Amniotic epithelial cell (primary cell): ENCODE data around the gene PLXND1.

Source experiments
- DNase-seq: peaks from one replicate; pipeline ENCODE4 v3.0.0-alpha.2; 2010; ENCODE audit warnings: low read depth

The PLXND1 gene

DNA sequence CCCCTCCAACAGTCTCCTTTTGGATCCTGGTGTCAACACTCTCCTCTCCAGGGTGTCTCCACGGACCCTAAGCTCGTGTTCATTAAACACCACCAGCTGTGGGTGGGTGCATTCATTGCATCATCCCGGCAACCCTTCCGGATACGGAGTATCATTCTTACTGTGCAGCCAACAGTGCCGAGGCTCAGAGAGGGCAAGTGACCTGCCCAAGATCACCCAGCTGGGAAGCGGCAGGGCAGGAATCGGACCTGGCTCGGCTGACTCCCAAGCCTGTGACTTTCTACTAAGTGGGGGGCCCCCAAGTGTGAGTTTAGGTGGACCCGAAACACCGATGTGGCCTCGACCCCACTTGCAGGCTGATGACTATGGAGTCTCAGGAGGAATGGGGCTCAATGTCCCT, 43.1 kb downstream of the PLXND1 start:
- no peak for DNase-seq

DNA sequence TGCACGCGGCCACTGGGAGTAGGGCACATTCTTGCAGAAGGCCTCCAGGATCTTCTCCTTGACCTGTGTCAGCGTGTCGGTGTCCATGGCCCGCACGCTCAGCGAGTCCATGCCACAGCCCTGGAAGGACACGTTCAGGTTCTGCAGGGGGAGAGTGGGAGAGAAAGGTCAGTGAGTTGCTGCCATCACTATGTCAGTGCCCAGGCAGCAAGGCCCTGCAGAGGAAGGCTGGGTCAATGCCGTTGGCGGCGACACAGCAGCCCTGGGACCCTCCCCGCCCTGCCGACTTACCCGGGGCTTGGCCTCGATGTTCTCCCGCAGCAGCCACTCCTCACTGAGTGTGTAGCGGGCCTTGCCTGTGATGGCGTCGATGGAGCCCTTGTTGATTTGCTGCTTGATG, 43.7 kb downstream of the PLXND1 start:
- no peak for DNase-seq

DNA sequence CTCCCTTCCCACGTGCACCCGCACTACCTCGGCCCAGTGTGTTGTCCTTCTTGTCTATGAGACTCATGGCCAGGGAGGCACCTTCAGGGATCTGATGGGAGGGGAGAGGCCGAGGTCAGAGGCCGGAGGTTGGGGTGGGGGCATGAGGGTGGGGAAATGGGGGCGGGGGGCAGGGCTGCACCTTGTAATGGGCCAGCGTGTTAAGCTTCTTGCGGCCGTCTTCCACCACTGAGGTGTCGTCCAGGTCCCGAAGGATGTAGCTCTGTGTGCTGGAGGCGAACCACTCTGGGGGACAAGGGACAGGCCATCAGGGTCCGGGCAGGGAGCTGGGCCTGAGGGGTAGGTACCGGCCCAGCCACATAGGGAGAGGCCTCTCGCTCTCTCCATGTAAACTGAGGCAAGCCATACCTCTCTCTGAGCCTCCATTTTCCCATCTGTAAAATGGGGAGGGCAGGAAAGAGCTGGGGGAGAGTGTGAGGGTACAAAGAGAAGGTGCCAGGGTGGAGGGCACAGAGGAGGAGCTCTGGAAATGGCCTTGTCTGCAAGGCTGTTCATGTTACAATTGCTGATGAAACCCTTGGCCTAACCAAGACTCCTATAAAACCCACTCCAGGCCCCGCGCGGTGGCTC, 44.7 kb downstream of the PLXND1 start:
- no peak for DNase-seq

DNA sequence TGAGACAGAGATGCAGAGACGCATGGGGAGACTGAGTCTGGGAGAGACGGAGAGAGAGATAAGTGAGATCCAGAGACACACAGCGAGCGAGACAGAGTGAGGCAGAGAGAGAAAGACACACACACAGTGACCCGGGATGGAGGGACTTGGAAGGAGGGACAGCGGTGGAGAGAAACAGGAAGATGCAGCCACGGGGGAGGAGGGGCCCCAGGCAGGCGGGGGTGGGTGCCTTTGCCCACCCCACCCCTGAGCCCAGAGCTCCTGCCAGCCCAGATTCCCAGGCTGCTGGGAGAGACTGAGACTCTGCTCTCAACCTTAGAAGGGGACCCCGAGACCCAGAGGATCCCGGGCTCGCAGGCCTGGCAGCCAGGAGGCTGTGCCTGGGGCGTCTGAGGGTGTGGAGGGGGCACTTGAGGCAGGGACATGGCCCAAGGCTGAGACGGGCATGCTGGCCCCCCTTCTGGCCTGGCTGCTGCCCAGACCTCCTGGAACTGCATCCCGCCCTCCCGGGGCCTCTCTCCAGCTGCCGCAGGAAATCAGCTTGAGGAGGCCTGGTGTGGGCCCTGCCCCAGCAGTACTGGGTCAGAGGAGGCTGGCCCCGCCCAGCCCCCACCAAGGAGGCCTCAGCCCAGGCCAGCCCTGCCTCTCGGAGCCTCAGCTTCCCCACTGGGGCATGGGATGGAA, 45.4 kb downstream of the PLXND1 start:
- DNase-seq, result peak; percentile 88

DNA sequence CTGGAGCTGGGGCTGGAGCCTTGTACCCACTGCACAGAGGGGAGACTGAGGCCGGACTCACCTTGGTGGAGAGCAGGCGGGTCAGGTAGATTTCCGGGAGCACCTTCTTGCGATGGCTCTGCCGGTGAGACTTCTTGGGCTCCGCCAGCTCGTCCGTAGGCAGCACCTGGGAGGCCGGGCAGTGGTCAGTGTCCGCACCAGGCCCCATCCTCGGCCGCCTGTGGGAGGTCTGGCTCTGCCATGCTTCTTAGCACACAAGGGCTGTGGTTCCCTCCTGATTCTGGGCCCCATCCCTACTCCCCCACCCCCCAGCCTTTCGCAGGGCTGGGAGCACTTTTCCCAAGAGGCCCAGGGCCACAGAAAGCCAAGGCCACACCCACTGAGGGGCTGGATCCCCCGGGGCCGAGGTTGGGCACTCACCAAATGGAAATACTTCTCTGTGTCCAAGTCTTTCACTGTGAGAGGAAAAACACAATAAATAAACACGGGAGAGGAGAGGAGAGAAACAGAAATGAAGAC, 46.1 kb downstream of the PLXND1 start:
- DNase-seq, result peak; percentile 76

GRCh38 chr3:129559565-129560079, 46.9 kb downstream of the PLXND1 start:
- no peak for DNase-seq

DNA sequence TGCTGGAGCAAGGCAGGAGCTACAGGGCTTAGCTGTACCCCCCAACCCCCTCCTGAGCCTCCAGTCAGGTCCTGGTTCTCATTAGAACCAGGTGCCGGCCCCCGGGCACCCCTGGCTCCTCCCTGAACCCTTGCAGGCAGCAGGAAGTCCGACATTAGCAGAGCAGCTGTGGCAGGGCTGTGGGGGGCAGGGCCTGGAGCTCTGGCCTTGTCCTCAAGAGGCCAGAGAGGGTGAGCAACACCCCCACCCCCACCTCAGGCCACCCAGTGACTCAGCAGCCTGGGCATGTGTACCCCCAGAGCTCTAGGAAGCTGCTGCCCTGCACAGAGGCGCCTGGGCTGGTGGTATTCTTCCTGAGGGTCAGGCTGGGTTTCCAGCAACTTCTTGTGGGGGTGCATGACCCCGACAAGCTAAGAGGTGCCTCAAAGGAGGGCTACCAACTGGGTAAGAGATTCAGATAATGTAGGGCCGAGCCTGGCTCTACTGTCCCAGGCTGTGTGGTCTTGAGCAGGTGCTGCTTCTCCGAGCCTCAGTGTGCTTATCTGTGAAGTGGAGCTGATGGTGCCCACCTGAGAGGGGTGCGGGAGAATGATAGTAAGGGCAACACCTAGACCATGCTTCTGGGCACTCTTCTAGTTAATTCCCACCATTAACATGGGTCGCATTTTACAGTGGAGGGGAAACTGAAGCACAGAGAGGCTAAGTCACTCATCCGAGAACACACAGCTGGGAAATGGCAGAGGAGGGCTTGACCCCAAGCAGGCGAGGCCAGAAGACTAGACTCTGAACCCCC, 47.5 kb downstream of the PLXND1 start:
- DNase-seq, result peak; percentile 90

GRCh38 chr3:129558081-129558771, 48.2 kb downstream of the PLXND1 start:
- DNase-seq, result peak; percentile 38

DNA sequence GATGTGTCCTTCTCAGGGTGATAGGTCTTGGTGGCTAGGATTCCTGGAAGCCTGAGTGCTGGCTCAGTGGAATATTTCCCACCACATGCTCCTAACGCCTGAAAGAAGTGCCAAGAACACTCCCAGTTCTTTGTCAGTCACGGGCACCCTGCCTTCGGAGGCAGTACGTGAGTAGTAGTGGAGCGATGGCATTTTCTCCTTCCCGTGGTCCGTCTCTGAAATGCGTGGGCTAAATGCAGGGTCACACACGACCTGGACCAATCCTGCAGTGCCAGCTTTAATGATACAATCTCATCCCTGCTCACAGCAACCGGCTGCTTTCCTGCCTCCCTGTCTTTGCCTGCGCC, 49.0 kb downstream of the PLXND1 start:
- DNase-seq, result no peak

GRCh38 chr3:129556890-129557547, 49.5 kb downstream of the PLXND1 start:
- no peak for DNase-seq

DNA sequence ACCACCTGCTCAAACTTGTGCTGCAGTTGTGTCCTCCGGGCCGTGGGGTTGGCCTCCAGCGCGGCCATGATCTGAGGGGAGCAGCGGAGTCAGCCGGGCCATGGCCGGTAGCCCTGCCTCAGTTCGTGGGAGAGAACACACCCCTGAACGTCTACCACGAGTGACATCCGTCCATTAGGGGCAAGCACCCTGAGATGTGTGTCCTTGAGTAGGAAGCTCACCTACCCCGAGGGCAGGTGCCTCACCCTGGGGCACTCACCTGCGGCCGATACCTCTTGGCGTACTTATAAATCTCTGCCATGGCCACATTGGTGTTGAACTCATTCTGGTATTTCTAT, 50.1 kb downstream of the PLXND1 start:
- DNase-seq, result no peak

GRCh38 chr3:129555616-129556357, 50.7 kb downstream of the PLXND1 start:
- DNase-seq, result no peak

- no peak for DNase-seq
Observed at GRCh38 chr3:129555153-129555550, 51.3 kb downstream of the PLXND1 start.

DNA sequence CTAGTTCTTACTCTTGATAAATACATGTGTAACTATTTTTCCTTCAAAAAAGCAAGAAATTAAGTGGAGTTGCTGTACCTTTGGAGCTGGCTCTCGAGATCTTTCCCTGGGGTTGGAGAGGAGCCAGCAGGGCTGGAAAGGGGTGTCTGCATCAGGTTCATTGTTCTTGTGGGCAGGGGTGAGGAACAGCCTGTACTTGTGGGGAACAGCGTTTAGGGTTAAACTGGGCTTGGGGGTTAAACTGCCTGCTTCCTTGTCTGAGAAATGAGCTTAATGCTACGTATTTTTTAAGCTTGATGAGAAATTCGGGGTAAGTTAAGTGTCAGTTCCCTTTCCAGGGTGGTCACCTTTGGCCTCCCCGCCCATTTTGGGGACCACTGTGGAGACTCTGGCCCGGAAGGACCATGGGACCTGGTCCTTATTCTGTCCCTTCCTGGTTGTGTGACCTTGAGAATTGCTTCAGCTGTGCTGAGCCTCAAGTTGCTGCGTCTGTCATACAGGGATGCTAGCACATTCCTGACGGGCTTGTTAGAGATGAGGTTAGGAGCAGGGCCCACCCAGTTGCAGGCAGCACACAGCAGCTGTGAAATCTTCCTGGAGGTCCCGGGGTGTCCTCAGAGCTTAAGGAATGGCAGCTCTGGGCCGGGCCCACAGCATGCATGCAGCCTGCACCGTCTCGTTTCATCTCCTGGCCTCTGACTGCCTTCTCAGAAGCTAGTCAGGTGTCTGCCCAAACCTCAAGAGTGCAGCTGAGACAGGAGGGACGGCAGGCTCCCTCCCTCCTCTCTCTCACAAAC, 51.9 kb downstream of the PLXND1 start:
- peak; percentile 52 for DNase-seq

DNA sequence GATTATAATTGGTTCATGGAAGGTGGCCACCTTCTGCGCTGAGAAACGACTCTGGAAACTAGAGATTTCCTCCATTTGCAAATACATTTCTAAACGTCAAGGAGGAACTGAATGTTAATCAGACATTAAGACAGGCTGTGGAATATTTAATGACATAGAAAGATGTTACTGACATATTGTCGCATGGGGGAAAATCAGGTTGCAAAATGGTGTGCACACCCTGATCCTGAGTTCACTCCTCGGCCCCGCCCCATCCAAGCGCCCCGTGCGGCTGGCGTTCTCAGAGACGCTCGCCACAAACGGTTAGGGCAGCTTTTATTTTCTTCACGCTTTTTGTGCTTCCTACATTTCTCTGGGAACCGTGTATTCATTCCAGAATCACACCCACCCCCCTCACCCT, 52.8 kb downstream of the PLXND1 start:
- DNase-seq, result no peak

DNA sequence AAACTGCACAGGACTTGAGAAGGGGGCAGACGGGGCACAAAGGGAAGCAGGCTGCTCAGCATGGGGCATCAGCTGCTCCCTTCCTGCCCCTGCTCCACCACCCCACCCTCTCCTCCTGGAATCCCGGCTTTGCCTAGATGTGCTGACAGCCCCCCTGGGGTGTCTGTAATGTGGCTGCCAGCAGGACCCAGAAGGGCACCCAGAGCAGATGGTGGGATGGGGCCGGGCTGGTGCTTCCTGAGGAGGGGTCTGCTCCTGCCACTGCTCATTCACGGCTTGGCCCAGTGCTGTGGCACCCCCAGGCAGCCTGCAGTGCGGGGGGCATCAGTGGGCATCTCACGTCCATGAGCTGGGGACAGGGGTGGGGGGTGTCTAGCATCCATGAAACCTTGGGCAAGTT, 53.3 kb downstream of the PLXND1 start:
- no peak for DNase-seq

DNA sequence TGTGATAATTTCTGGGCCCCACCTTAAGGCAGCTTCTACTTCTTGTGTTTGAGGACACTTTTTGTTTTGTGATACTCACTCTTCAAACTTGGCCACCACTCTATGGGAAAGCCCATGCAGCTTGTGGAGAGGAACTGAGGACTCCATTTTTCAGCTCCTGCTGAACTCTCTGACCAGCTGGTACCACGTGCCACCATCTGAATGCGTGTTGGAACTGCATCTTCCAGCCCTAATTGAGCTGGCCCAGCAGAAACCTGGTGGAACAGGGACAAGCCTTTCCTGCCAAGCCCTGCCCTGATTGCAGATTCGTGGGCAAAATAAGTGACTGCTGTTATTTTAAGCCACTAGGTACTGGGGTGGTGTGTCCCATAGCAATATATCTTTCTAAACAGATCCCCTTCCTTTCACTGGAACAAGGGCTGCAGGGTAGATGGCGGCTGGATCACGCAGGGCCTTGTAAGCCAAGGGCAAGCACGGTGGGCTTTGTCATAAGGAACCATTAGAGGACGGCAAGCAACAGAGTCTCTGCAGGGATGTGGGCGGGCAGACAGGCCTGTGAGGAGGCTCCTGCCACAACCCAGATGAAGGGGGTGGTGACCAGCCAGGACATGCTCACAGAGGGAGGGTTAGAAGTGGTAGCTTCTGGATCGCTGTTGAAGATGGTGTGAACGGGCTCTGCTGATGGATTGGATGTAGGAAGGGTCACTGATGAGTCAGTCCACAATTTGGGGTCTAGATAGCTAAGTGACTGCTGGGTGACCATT, 54.0 kb downstream of the PLXND1 start:
- DNase-seq, result no peak

DNA sequence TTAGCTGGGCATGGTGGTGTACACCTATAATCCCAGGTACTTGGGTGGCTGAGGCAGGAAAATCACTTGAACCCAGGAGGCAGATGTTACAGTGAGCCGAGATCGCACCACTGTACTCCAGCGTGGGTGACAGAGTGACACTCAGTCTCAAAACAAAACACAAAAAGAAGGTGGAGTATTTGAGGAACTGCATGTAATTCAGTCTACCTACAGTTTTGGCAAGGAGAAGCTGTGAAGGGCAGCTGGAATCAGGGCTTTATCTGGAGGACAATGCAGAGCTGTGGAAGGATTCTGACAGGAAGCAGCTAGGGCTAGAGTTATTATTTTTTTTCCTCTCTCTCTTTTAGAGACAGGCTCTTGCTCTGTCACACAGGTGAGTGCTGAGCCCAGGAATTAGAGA, 56.7 kb downstream of the PLXND1 start:
- no peak for DNase-seq

DNA sequence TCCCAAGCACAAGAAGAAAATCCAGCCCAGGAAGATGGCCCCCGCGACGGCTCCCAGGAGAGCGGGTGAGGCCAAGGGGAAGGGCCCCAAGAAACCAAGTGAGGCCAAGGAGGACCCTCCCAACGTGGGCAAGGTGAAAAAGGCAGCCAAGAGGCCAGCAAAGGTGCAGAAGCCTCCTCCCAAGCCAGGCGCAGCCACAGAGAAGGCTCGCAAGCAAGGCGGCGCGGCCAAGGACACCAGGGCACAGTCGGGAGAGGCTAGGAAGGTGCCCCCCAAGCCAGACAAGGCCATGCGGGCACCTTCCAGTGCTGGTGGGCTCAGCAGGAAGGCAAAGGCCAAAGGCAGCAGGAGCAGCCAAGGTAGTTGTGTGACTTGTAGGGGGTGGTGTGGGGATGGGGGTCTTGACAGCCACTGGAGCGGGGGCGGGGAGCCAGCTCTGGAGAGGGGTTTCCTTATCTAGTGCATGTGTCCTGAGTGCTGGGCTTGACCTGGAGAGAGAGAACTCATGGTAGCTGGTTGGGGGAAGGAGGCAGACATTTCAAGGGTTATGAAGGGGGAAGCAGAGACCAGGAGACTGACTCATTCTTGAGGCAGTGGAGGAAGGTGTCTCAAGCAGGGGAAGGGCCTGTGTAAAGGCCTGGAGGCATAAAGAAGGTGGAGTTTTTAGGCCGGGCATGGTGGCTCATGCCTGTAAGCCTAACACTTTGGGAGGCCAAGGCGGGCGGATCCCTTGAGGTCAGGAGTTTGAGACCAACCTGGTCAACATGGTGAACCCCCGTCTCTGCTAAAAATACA, 57.3 kb downstream of the PLXND1 start:
- DNase-seq, result peak; percentile 61
